Measurements from ENCODE around the gene GLRA1.
A peak's percentile ranks its signal among the peaks of the same experiment; 100 is the strongest.
"Not testable (repeated sequence)": the region's sequence is repeated elsewhere in the genome, so short reads cannot be mapped to it uniquely, and the experiment has no call there.

GLRA1 gene

GRCh38 chr5:151917904-151918303 is 6.7 kb downstream of the GLRA1 start:
- no peak for DNase-seq (ENCODE audit: low read depth, low spot score)

- no peak for DNase-seq (ENCODE audit: low read depth, low spot score)
These were observed 11.2 kb downstream of the GLRA1 start for GRCh38 chr5:151913425-151913824.

GRCh38 chr5:151912360-151912759 is 12.3 kb downstream of the GLRA1 start:
- DNase-seq (ENCODE audit: low read depth, low spot score) = no peak

- DNase-seq (ENCODE audit: low read depth, low spot score) = no peak
These were observed 13.6 kb downstream of the GLRA1 start for GRCh38 chr5:151911011-151911410.

GRCh38 chr5:151909628-151910027 is 15.0 kb downstream of the GLRA1 start:
- no peak for DNase-seq (ENCODE audit: low read depth, low spot score)

- no peak for DNase-seq (ENCODE audit: low read depth, low spot score)
These were observed 18.4 kb downstream of the GLRA1 start for GRCh38 chr5:151906246-151906645.

- no peak for DNase-seq (ENCODE audit: low read depth, low spot score)
These were observed 19.1 kb downstream of the GLRA1 start for GRCh38 chr5:151905557-151905961.

GRCh38 chr5:151904909-151905308 is 19.7 kb downstream of the GLRA1 start:
- no peak for DNase-seq (ENCODE audit: low read depth, low spot score)

- no peak for DNase-seq (ENCODE audit: low read depth, low spot score)
These were observed 20.5 kb downstream of the GLRA1 start for GRCh38 chr5:151904127-151904526.

- no peak for DNase-seq (ENCODE audit: low read depth, low spot score)
These were observed 21.4 kb downstream of the GLRA1 start for GRCh38 chr5:151903243-151903653.

- DNase-seq (ENCODE audit: low read depth, low spot score) = no peak
These were observed 22.4 kb downstream of the GLRA1 start for GRCh38 chr5:151902215-151902614.

GRCh38 chr5:151901611-151902010 is 23.0 kb downstream of the GLRA1 start:
- DNase-seq (ENCODE audit: low read depth, low spot score) = no peak

GRCh38 chr5:151900891-151901290 is 23.8 kb downstream of the GLRA1 start:
- DNase-seq (ENCODE audit: low read depth, low spot score) = no peak

- DNase-seq (ENCODE audit: low read depth, low spot score) = no peak
These were observed 25.3 kb downstream of the GLRA1 start for GRCh38 chr5:151899399-151899798.

GRCh38 chr5:151897896-151898295 is 26.8 kb downstream of the GLRA1 start:
- DNase-seq (ENCODE audit: low read depth, low spot score) = no peak

GRCh38 chr5:151897020-151897552 is 27.6 kb downstream of the GLRA1 start:
- DNase-seq (ENCODE audit: low read depth, low spot score) = no peak

GRCh38 chr5:151896031-151896691 is 28.5 kb downstream of the GLRA1 start:
- peak; percentile 78 for DNase-seq (ENCODE audit: low read depth, low spot score)

- DNase-seq (ENCODE audit: low read depth, low spot score) = no peak
These were observed 29.0 kb downstream of the GLRA1 start for GRCh38 chr5:151895660-151896030.

- DNase-seq (ENCODE audit: low read depth, low spot score) = not testable (repeated sequence)
These were observed 31.2 kb downstream of the GLRA1 start for GRCh38 chr5:151893485-151893884.

- DNase-seq (ENCODE audit: low read depth, low spot score) = no peak
These were observed 32.3 kb downstream of the GLRA1 start for GRCh38 chr5:151892393-151892792.

GRCh38 chr5:151890299-151890698 is 34.4 kb downstream of the GLRA1 start:
- no peak for DNase-seq (ENCODE audit: low read depth, low spot score)

- no peak for DNase-seq (ENCODE audit: low read depth, low spot score)
These were observed 35.0 kb downstream of the GLRA1 start for GRCh38 chr5:151889614-151890013.

GRCh38 chr5:151886546-151887275 is 37.9 kb downstream of the GLRA1 start:
- no peak for DNase-seq (ENCODE audit: low read depth, low spot score)

Measured in smooth muscle cell of the brain vasculature (primary cell).